IMR-90 (cell line): ENCODE results near the gene DEPDC5. TPM values are rescaled to one million over a fixed set of nuclear protein-coding genes. Genes with fewer than 3 reads are reported as not detected.

Source experiments
- ATAC-seq: fragments of 200-7000 bp; cut with Tn5 transposase; 2 replicates; pipeline ENCODE4 v1.9.1; 2020; ENCODE audit warnings: low read depth, mild to moderate bottlenecking, moderate library complexity
- BruUV-seq: library from RNA; stranded (reverse); fragments of 400-500 nt; replicated peaks from 2 replicates; lab custom pipeline; 2021; lab: Mats Ljungman, UMichigan
- CTCF ChIA-PET: fragments of 300-600 bp; formaldehyde crosslinking; extraction: SDS; loops from one replicate; lab custom pipeline; 2021; ENCODE audit warnings: antibody characterized with exemption; lab: Yijun Ruan, JAX
- POLR2A ChIA-PET: fragments of 300-600 bp; sonication (Branson Sonifier 250); formaldehyde crosslinking; loops from one replicate; lab custom pipeline; 2022; ENCODE audit warnings: antibody characterized with exemption; ENCODE audit not compliant: unreplicated experiment; lab: Charles Lee
- DNase-seq: peaks from one replicate; pipeline ENCODE4 v3.0.0; 2013
- H2AFZ ChIP-seq: replicated peaks from 2 replicates; pipeline ENCODE3; 2013; ENCODE audit warnings: low read length, mild to moderate bottlenecking; ENCODE audit not compliant: poor library complexity
- H2AK5ac ChIP-seq: 2 replicates; pipeline ENCODE4 v1.6.1; 2013; ENCODE audit warnings: low read depth, low read length, inconsistent platforms
- H2AK9ac ChIP-seq: replicated peaks from 2 replicates; pipeline ENCODE3; 2013; ENCODE audit warnings: mild to moderate bottlenecking, low read depth, low read length, moderate library complexity; ENCODE audit not compliant: poor library complexity
- H2BK120ac ChIP-seq: 2 replicates; pipeline ENCODE4 v1.6.1; 2013; ENCODE audit warnings: low read depth, low read length, inconsistent platforms
- H2BK15ac ChIP-seq: 3 replicates; pipeline ENCODE4 v1.6.1; 2013; ENCODE audit warnings: low read depth, low read length, inconsistent platforms
- H2BK20ac ChIP-seq: 2 replicates; pipeline ENCODE4 v1.6.1; 2013; ENCODE audit warnings: low read depth, mild to moderate bottlenecking, inconsistent platforms, low read length, moderate library complexity
- H2BK5ac ChIP-seq: 2 replicates; pipeline ENCODE4 v1.6.1; 2013; ENCODE audit warnings: mild to moderate bottlenecking, low read depth, low read length, inconsistent platforms; ENCODE audit not compliant: poor library complexity, severe bottlenecking
- H3K14ac ChIP-seq: replicated peaks from 2 replicates; pipeline ENCODE4 v1.6.1; 2013; ENCODE audit warnings: low read depth, low read length, inconsistent platforms
- H3K18ac ChIP-seq: 2 replicates; pipeline ENCODE4 v1.6.1; 2013; ENCODE audit warnings: low read depth, low read length, control low read depth
- H3K23ac ChIP-seq: 2 replicates; pipeline ENCODE4 v1.6.1; 2013; ENCODE audit warnings: low read depth, low read length, inconsistent platforms
- H3K27ac ChIP-seq: 2 replicates; pipeline ENCODE4 v1.5.1; 2013; ENCODE audit warnings: mild to moderate bottlenecking, control low read depth, low read length; ENCODE audit not compliant: insufficient read depth
- H3K27me3 ChIP-seq: 2 replicates; pipeline ENCODE4 v1.6.1; 2013; ENCODE audit warnings: low read length; ENCODE audit not compliant: control insufficient read depth, insufficient read depth
- H3K36me3 ChIP-seq: 2 replicates; pipeline ENCODE4 v1.6.1; 2013; ENCODE audit warnings: low read length, mixed read lengths; ENCODE audit not compliant: control insufficient read depth, insufficient read depth
- H3K4ac ChIP-seq: 2 replicates; pipeline ENCODE4 v1.6.1; 2013; ENCODE audit warnings: low read depth, low read length, inconsistent platforms
- H3K4me1 ChIP-seq: 2 replicates; pipeline ENCODE4 v1.6.1; 2013; ENCODE audit warnings: low read length, mixed read lengths; ENCODE audit not compliant: control insufficient read depth, insufficient read depth
- H3K4me2 ChIP-seq: 2 replicates; pipeline ENCODE4 v1.6.1; 2013; ENCODE audit warnings: low read depth, mild to moderate bottlenecking, control low read depth, low read length, moderate library complexity
- H3K4me3 ChIP-seq: 2 replicates; pipeline ENCODE4 v1.5.1; 2013; ENCODE audit warnings: low read depth, mild to moderate bottlenecking, control low read depth, low read length, moderate library complexity; ENCODE audit not compliant: insufficient read depth
- H3K56ac ChIP-seq: 2 replicates; pipeline ENCODE4 v1.6.1; 2013; ENCODE audit warnings: low read length, inconsistent platforms; ENCODE audit not compliant: insufficient read depth; ENCODE audit errors: extremely low read depth
- H3K79me1 ChIP-seq, 2 experiments: 2 replicates each; pipeline ENCODE4 v1.6.1; 2013; ENCODE audit warnings: low read length in 2 of 2, inconsistent platforms in 1 of 2, low read depth in 1 of 2
- H3K9ac ChIP-seq: 2 replicates; pipeline ENCODE4 v1.6.1; 2013; ENCODE audit warnings: low read depth, low read length, control low read depth
- H3K9me1 ChIP-seq: 2 replicates; pipeline ENCODE4 v1.6.1; 2013; ENCODE audit warnings: low read length, inconsistent platforms; ENCODE audit not compliant: insufficient read depth
- H3K9me3 ChIP-seq: 2 replicates; pipeline ENCODE4 v1.6.1; 2013; ENCODE audit warnings: low read length; ENCODE audit not compliant: control insufficient read depth, insufficient read depth
- H4K20me1 ChIP-seq: 2 replicates; pipeline ENCODE4 v1.6.1; 2013; ENCODE audit warnings: low read length, inconsistent platforms; ENCODE audit not compliant: insufficient read depth
- H4K5ac ChIP-seq: 2 replicates; pipeline ENCODE4 v1.6.1; 2013; ENCODE audit warnings: mild to moderate bottlenecking, low read depth, low read length, control low read depth
- H4K8ac ChIP-seq, 2 experiments: 2 replicates each; pipeline ENCODE4 v1.6.1; 2013; ENCODE audit warnings: low read depth in 2 of 2, low read length in 2 of 2, control low read depth in 1 of 2, inconsistent platforms in 1 of 2
- H4K91ac ChIP-seq: 2 replicates; pipeline ENCODE4 v1.6.1; 2013; ENCODE audit warnings: low read depth, low read length, inconsistent platforms; ENCODE audit not compliant: insufficient read depth
- BHLHE40 ChIP-seq: fragments of 150-350 bp; IDR thresholded peaks from 2 replicates; pipeline ENCODE4 v1.6.1; 2016; ENCODE audit warnings: mild to moderate bottlenecking, low read depth, low read length
- CEBPB ChIP-seq: IDR thresholded peaks from 2 replicates; pipeline ENCODE4 v1.6.1; 2012; ENCODE audit warnings: low read depth, low read length, improper control_type of control experiment
- CHD1 ChIP-seq: IDR thresholded peaks from 2 replicates; pipeline ENCODE4 v1.6.1; 2012; ENCODE audit warnings: low read depth, low read length, improper control_type of control experiment
- FOS ChIP-seq: fragments of 150-350 bp; IDR thresholded peaks from 2 replicates; pipeline ENCODE4 v1.6.1; 2016; ENCODE audit warnings: low read depth, low read length
- MAFK ChIP-seq: IDR thresholded peaks from 2 replicates; pipeline ENCODE4 v1.6.1; 2012; ENCODE audit warnings: low read depth, low read length, improper control_type of control experiment
- MAZ ChIP-seq: IDR thresholded peaks from 2 replicates; pipeline ENCODE4 v1.6.1; 2012; ENCODE audit warnings: low read depth, mild to moderate bottlenecking, low read length, improper control_type of control experiment, moderate library complexity, borderline replicate concordance
- MXI1 ChIP-seq: IDR thresholded peaks from 2 replicates; pipeline ENCODE4 v1.6.1; 2012; ENCODE audit warnings: low read depth, mild to moderate bottlenecking, low read length, moderate library complexity, borderline replicate concordance
- NFE2L2 ChIP-seq: fragments of 150-350 bp; IDR thresholded peaks from 2 replicates; pipeline ENCODE4 v1.6.1; 2016; ENCODE audit warnings: low read depth, mild to moderate bottlenecking, low read length
- POLR2A ChIP-seq: IDR thresholded peaks from 2 replicates; pipeline ENCODE4 v1.6.1; 2012; ENCODE audit warnings: mild to moderate bottlenecking, low read depth, low read length
- RAD21 ChIP-seq: IDR thresholded peaks from 2 replicates; pipeline ENCODE4 v1.6.1; 2012; ENCODE audit warnings: low read length, improper control_type of control experiment
- RCOR1 ChIP-seq: IDR thresholded peaks from 2 replicates; pipeline ENCODE4 v1.6.1; 2012; ENCODE audit warnings: mild to moderate bottlenecking, low read length, improper control_type of control experiment; ENCODE audit not compliant: insufficient replicate concordance
- RFX5 ChIP-seq: IDR thresholded peaks from 2 replicates; pipeline ENCODE4 v1.8.0; 2012; ENCODE audit warnings: low read depth, mild to moderate bottlenecking, low read length, moderate library complexity
- SMC3 ChIP-seq: fragments of 150-350 bp; IDR thresholded peaks from 2 replicates; pipeline ENCODE4 v1.6.1; 2016; ENCODE audit warnings: low read depth, mild to moderate bottlenecking, antibody characterized with exemption, low read length, moderate library complexity
- WGBS, 2 experiments: methylation state at CpG; one replicate each; pipeline versions ENCODE4 v1.1.5 to v1.1.7; 2013; ENCODE audit warnings: missing lambda C conversion rate in 2 of 2; ENCODE audit not compliant: insufficient read length in 1 of 2; ENCODE audit errors: extremely low coverage in 2 of 2; 5-methylcytosine and 5-hydroxymethylcytosine counted together
- dilution Hi-C: fragments of 300-500 bp; cut with HindIII; formaldehyde crosslinking; loops from one replicate; pipeline ENCODE4 v1.14.3; 2018; ENCODE audit warnings: low sequenced_read_pairs; ENCODE audit not compliant: unreplicated experiment
- in situ Hi-C: fragments of 300-500 bp; cut with MboI; formaldehyde crosslinking; loops from 3 replicates; pipeline ENCODE4 v1.14.3; 2019; ENCODE audit warnings: low sequenced_read_pairs, inconsistent platforms, mixed read lengths
- intact Hi-C: fragments of 100-400 bp; cut with micrococcal nuclease; formaldehyde crosslinking; loops from 2 replicates; pipeline ENCODE4 v1.10.0; 2022
- polyA plus RNA-seq, 3 experiments: library from polyadenylated mRNA; depleted of rRNA; stranded (reverse); fragments of >200 nt; gene quantifications; 2 replicates each; pipeline ENCODE4 v1.2.3, GENCODE V29; 2012; ENCODE audit warnings: low replicate concordance in 1 of 3
- total RNA-seq: library from RNA; depleted of rRNA; stranded (reverse); fragments of >200 nt; gene quantifications from 2 replicates; pipeline ENCODE4 v1.2.3, GENCODE V29; 2012
- TF ChIP-seq, protein P1 (sequence below): fragments of 150-350 bp; IDR thresholded peaks from 2 replicates; pipeline ENCODE4 v1.6.1; 2016; ENCODE audit warnings: low read depth, mild to moderate bottlenecking, low read length, moderate library complexity, borderline replicate concordance
- TF ChIP-seq, protein P2 (sequence below): conservative IDR thresholded peaks from 2 replicates; pipeline ENCODE4 v1.5.1; 2012; ENCODE audit warnings: mild to moderate bottlenecking, low read depth, low read length, improper control_type of control experiment
- TF ChIP-seq, protein P3 (sequence below): fragments of 150-350 bp; IDR thresholded peaks from 2 replicates; pipeline ENCODE4 v1.6.1; 2017; ENCODE audit warnings: mild to moderate bottlenecking, antibody characterized with exemption, low read length, low read depth

Gene DEPDC5
- total and polyA plus RNA-seq, 2 of the 4 experiments (the other 2 are of a cell fraction), result 6.6 to 12.9 TPM

DNA sequence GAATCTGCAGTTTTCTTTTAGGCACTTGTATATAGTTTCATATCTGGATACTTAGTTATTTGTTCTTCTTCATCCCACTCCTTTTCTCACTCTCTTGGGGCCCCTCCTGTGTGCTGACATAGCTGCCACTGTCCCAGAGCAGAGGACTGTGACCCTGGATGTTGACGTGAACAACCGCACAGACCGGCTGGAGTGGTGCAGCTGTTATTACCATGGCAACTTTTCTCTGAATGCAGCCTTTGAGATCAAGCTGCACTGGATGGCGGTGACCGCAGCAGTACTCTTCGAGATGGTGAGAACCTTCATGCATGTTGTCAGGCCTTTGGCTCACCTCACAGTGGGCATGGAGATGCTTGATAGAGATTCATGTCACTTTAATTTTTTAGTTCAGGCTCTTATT, 139.6 kb downstream of the DEPDC5 start:
- H3K4me1 ChIP-seq, result peaks cover 9% of the 10 kb centered on the region; the same call in 1 of the 2 replicates

More for the DNA sequence above, 139.6 kb downstream of the DEPDC5 start:
- Histone ChIP-seq H3K4me2 (no peak overlapping the region), H3K4ac (no peak overlapping the region), H2AK5ac (no peak overlapping the region), H3K23ac (no peak overlapping the region), H2AFZ (no peak overlapping the region), H2AK9ac (no peak overlapping the region), H3K4me3 (no peak overlapping the region), H4K5ac (no peak overlapping the region), H3K9ac (no peak overlapping the region), H2BK120ac (no peak overlapping the region), H4K20me1 (no peaks in the 10 kb centered on the region), H3K56ac (no peak overlapping the region), H3K9me3 (no peaks in the 10 kb centered on the region), H3K14ac (no peak overlapping the region), H3K27me3 (no peaks in the 10 kb centered on the region), H3K79me1 (no peaks in the 10 kb centered on the region), H4K91ac (no peak overlapping the region), H2BK5ac (no peak overlapping the region), H2BK15ac (no peak overlapping the region), H3K18ac (no peak overlapping the region), H3K9me1 (peaks cover 4% of the 10 kb centered on the region; the same call in 1 of the 2 replicates), H2BK20ac (no peak overlapping the region), H3K36me3 (peaks cover 6% of the 10 kb centered on the region; the same call in 1 of the 2 replicates), H4K8ac (no peak overlapping the region), H3K27ac (no peak overlapping the region)
- 62% methylated on average over 3 of the region's 6 CpGs; no CpG with 5 or more reads in 1 of the 2 experiments for WGBS, 2 experiments
- intact Hi-C loops, result no loop called here
- ChIA-PET POLR2A (interaction anchor here (0.7 kb wide), 1 partner anchor 25 kb away, joined by 7 read pairs; no protein-coding TSS in a partner anchor), CTCF (no interaction called here)
- no peak for TF ChIP-seq MAZ
- TF ChIP-seq, protein P1, sequence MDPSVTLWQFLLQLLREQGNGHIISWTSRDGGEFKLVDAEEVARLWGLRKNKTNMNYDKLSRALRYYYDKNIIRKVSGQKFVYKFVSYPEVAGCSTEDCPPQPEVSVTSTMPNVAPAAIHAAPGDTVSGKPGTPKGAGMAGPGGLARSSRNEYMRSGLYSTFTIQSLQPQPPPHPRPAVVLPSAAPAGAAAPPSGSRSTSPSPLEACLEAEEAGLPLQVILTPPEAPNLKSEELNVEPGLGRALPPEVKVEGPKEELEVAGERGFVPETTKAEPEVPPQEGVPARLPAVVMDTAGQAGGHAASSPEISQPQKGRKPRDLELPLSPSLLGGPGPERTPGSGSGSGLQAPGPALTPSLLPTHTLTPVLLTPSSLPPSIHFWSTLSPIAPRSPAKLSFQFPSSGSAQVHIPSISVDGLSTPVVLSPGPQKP, result no peak
- TF ChIP-seq, protein P2, sequence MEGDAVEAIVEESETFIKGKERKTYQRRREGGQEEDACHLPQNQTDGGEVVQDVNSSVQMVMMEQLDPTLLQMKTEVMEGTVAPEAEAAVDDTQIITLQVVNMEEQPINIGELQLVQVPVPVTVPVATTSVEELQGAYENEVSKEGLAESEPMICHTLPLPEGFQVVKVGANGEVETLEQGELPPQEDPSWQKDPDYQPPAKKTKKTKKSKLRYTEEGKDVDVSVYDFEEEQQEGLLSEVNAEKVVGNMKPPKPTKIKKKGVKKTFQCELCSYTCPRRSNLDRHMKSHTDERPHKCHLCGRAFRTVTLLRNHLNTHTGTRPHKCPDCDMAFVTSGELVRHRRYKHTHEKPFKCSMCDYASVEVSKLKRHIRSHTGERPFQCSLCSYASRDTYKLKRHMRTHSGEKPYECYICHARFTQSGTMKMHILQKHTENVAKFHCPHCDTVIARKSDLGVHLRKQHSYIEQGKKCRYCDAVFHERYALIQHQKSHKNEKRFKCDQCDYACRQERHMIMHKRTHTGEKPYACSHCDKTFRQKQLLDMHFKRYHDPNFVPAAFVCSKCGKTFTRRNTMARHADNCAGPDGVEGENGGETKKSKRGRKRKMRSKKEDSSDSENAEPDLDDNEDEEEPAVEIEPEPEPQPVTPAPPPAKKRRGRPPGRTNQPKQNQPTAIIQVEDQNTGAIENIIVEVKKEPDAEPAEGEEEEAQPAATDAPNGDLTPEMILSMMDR, result no peak
- TF ChIP-seq RAD21, result no peak
- TF ChIP-seq FOS, result no peak
- TF ChIP-seq NFE2L2, result no peak
- no peak for TF ChIP-seq RCOR1
- TF ChIP-seq BHLHE40, result no peak
- no peak for TF ChIP-seq MXI1
- no peak for TF ChIP-seq SMC3
- no peak for TF ChIP-seq CHD1
- no peak for TF ChIP-seq MAFK
- TF ChIP-seq RFX5, result no peak
- TF ChIP-seq, protein P3, sequence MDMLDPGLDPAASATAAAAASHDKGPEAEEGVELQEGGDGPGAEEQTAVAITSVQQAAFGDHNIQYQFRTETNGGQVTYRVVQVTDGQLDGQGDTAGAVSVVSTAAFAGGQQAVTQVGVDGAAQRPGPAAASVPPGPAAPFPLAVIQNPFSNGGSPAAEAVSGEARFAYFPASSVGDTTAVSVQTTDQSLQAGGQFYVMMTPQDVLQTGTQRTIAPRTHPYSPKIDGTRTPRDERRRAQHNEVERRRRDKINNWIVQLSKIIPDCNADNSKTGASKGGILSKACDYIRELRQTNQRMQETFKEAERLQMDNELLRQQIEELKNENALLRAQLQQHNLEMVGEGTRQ, result no peak
- no peak for TF ChIP-seq CEBPB
- no peak for TF ChIP-seq POLR2A
- ATAC-seq (no peak), DNase-seq (no peak)
- dilution Hi-C loops, result no loop called here
- BruUV-seq, result no TSS peak
- in situ Hi-C loops, result no loop called here
